A549 (cell line): Measurements from ENCODE around the gene RNF217. TPM values are rescaled to one million over a fixed set of nuclear protein-coding genes. Genes with fewer than 3 reads are reported as not detected.
"Not testable (repeated sequence)": the region's sequence is repeated elsewhere in the genome, so short reads cannot be mapped to it uniquely, and the experiment has no call there.

Experiments used
- ATAC-seq, 2 experiments: fragments of 200-7000 bp in 1 of 2; fragments of >200 bp in 1 of 2; cut with Nextera tagmentation in 1 of 2; cut with Tn5 transposase in 1 of 2; 3 replicates each; pipeline versions ENCODE4 v1.8.0 to v1.9.1; 2018 to 2020; ENCODE audit warnings: mild to moderate bottlenecking in 1 of 2, moderate library complexity in 1 of 2
- CTCF ChIA-PET: fragments of 300-600 bp; sonication (Branson Sonifier 250); formaldehyde crosslinking; extraction: SDS; loops from one replicate; lab custom pipeline; 2021; ENCODE audit warnings: antibody characterized with exemption, inconsistent platforms; lab: Yijun Ruan, JAX
- POLR2A ChIA-PET: fragments of 350-600 bp; formaldehyde crosslinking; extraction: SDS; loops from one replicate; lab custom pipeline; 2021; ENCODE audit warnings: antibody characterized with exemption, inconsistent platforms; lab: Yijun Ruan, JAX
- DNase-seq, 2 experiments: peaks; one replicate each; pipeline versions ENCODE4 v3.0.0 to v3.0.0-alpha.2; 2011 to 2016; ENCODE audit warnings: low read depth in 1 of 2, low spot score in 1 of 2
- FAIRE-seq: peaks from 2 replicates; lab custom pipeline; 2011; peaks lifted over from hg19 to GRCh38; lab: Jason Lieb, UNC
- H3K27ac ChIP-seq, 2 experiments: fragments of >200 bp; sonication (Bioruptor Twin); formaldehyde crosslinking; 3 replicates each; pipeline ENCODE4 v1.5.1; 2016 to 2017
- H3K4me1 ChIP-seq: fragments of >200 bp; sonication (Bioruptor Twin); formaldehyde crosslinking; 3 replicates; pipeline ENCODE4 v1.6.1; 2016
- H3K4me2 ChIP-seq: fragments of >200 bp; sonication (Bioruptor Twin); formaldehyde crosslinking; 3 replicates; pipeline ENCODE4 v1.6.1; 2016
- H3K4me3 ChIP-seq: fragments of >200 bp; sonication (Bioruptor Twin); formaldehyde crosslinking; 3 replicates; pipeline ENCODE4 v1.5.1; 2016
- H3K9me3 ChIP-seq: fragments of >200 bp; sonication (Bioruptor Twin); formaldehyde crosslinking; 3 replicates; pipeline ENCODE4 v1.6.1; 2016
- BHLHE40 ChIP-seq: IDR thresholded peaks from 2 replicates; pipeline ENCODE4 v1.6.1; 2012; ENCODE audit warnings: low read depth, low read length, inconsistent platforms
- CBX2 ChIP-seq: fragments of 200-600 bp; sonication (generic); IDR thresholded peaks from 2 replicates; pipeline ENCODE4 v1.6.1; 2016; ENCODE audit warnings: low read depth, mild to moderate bottlenecking, borderline replicate concordance
- CBX8 ChIP-seq: fragments of 200-600 bp; sonication (generic); IDR thresholded peaks from 2 replicates; pipeline ENCODE4 v1.6.1; 2016
- CHD2 ChIP-seq: fragments of 150-350 bp; IDR thresholded peaks from 2 replicates; pipeline ENCODE4 v1.6.1; 2014; ENCODE audit warnings: low read length; ENCODE audit not compliant: partially characterized antibody
- ESRRA ChIP-seq: fragments of 150-350 bp; IDR thresholded peaks from 2 replicates; pipeline ENCODE4 v1.6.1; 2014; ENCODE audit warnings: mild to moderate bottlenecking, low read length, borderline replicate concordance
- FOSL2 ChIP-seq, 2 experiments: fragments of 450-650 bp in 1 of 2; fragments of >200 bp in 1 of 2; sonication (Bioruptor Twin) in 1 of 2; formaldehyde crosslinking; IDR thresholded peaks; 2 replicates each; pipeline versions ENCODE4 v1.5.0 to v1.6.1; 2016 to 2020; ENCODE audit warnings: mild to moderate bottlenecking in 1 of 2, moderate library complexity in 1 of 2
- HOXA7 ChIP-seq: fragments of 250-450 bp; sonication (Bioruptor Pico); IDR thresholded peaks from 2 replicates; pipeline ENCODE4 v1.5.0; 2020; ENCODE audit warnings: mild to moderate bottlenecking, moderate library complexity
- JUN ChIP-seq, 2 experiments: fragments of >200 bp; sonication (Bioruptor Twin); formaldehyde crosslinking; IDR thresholded peaks; 2 replicates in 1 of 2; 3 replicates in 1 of 2; pipeline ENCODE4 v1.6.1; 2016 to 2017
- KDM5A ChIP-seq: fragments of 200-600 bp; sonication (generic); IDR thresholded peaks from 2 replicates; pipeline ENCODE4 v1.6.1; 2016; ENCODE audit warnings: antibody characterized with exemption, mild to moderate bottlenecking
- MAFK ChIP-seq: fragments of 450-650 bp; IDR thresholded peaks from 2 replicates; pipeline ENCODE4 v1.6.1; 2014; ENCODE audit not compliant: partially characterized antibody
- MYC ChIP-seq: IDR thresholded peaks from 2 replicates; pipeline ENCODE4 v1.6.1; 2012; ENCODE audit warnings: mild to moderate bottlenecking, inconsistent platforms, low read length, improper control_type of control experiment, borderline replicate concordance
- NFE2L2 ChIP-seq: fragments of 150-350 bp; conservative IDR thresholded peaks from 2 replicates; pipeline ENCODE4 v1.6.1; 2014; ENCODE audit warnings: low read length
- NR3C1 ChIP-seq: fragments of >200 bp; sonication (Bioruptor Twin); formaldehyde crosslinking; IDR thresholded peaks from 3 replicates; pipeline ENCODE4 v1.6.1; 2017
- POLR2AphosphoS2 ChIP-seq: conservative IDR thresholded peaks from 2 replicates; pipeline ENCODE4 v1.6.1; 2012; ENCODE audit warnings: low read length, improper control_type of control experiment, inconsistent platforms
- RCOR1 ChIP-seq: fragments of 150-350 bp; IDR thresholded peaks from 2 replicates; pipeline ENCODE4 v1.6.1; 2014; ENCODE audit warnings: antibody characterized with exemption, low read length, low read depth
- RFX5 ChIP-seq: fragments of 450-650 bp; IDR thresholded peaks from 2 replicates; pipeline ENCODE4 v1.7.1; 2014; ENCODE audit warnings: antibody characterized with exemption, mild to moderate bottlenecking, moderate library complexity
- SREBF2 ChIP-seq: fragments of 450-650 bp; IDR thresholded peaks from 2 replicates; pipeline ENCODE4 v1.6.1; 2014; ENCODE audit warnings: mild to moderate bottlenecking, moderate library complexity
- TFCP2L1 ChIP-seq: fragments of 250-450 bp; sonication (Bioruptor Pico); IDR thresholded peaks from 2 replicates; pipeline ENCODE4 v1.5.0; 2021; ENCODE audit warnings: mild to moderate bottlenecking
- TP53 ChIP-seq: fragments of 250-450 bp; sonication (Bioruptor Pico); IDR thresholded peaks from 2 replicates; pipeline ENCODE4 v1.5.0; 2021; ENCODE audit warnings: mild to moderate bottlenecking, moderate library complexity
- ZSCAN20 ChIP-seq: fragments of 250-450 bp; sonication (Bioruptor Pico); IDR thresholded peaks from 2 replicates; pipeline ENCODE4 v1.8.0; 2022; ENCODE audit warnings: mild to moderate bottlenecking, moderate library complexity
- WGBS: methylation state at CpG from one replicate; pipeline ENCODE4 v1.1.6; 2017; ENCODE audit errors: missing lambda C conversion rate; 5-methylcytosine and 5-hydroxymethylcytosine counted together
- polyA plus RNA-seq, 4 experiments: library from polyadenylated mRNA; depleted of rRNA in 3 of 4; stranded (reverse); fragments of >200 nt; fragmentation: RNase III in 1 of 4; extraction: RNeasy Plus Mini Kit Qiagen cat#74134 plus additional on column Dnase treatment in 1 of 4; gene quantifications; 2 replicates in 3 of 4; 3 replicates in 1 of 4; pipeline ENCODE4 v1.2.3, GENCODE V29; 2011 to 2017
- TF ChIP-seq, protein P1 (sequence below): fragments of 250-450 bp; sonication (Bioruptor Pico); IDR thresholded peaks from 2 replicates; pipeline ENCODE4 v1.5.0; 2020; ENCODE audit warnings: low read depth, mild to moderate bottlenecking, moderate library complexity
- TF ChIP-seq, protein P2 (sequence below): IDR thresholded peaks from 2 replicates; pipeline ENCODE4 v1.6.1; 2012

Gene RNF217
- polyA plus RNA-seq, 2 of the 4 experiments (the other 2 are of a cell fraction) = 5.7 to 20.0 TPM

DNA sequence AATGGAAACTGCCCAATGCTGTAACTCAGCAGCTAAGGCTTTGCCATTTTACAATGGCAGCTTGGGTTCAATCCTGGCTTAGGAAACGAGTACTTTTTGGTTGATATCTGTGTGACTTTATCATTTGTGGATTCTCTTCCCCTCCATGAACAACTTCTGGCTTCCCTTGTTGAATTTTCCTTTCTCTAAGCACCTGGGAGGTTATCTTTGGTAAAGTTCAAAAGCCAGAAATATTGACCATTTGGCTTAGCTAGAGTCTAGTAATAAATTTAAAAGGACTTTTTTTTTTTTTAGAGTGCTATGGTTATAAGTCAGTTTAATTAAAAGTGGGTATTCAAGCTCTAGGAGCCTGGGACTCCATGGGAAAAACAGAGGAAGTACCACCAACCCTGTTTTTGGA, 159.7 kb downstream of the RNF217 start:
- Histone ChIP-seq H3K9me3 (no peaks in the 10 kb centered on the region), H3K4me1 (peaks cover 16% of the 10 kb centered on the region), H3K4me2 (no peak overlapping the region), H3K4me3 (no peak overlapping the region), H3K27ac (no peak overlapping the region)
- ATAC-seq (no peak), DNase-seq (no peak), FAIRE-seq (no peak)
- ChIA-PET POLR2A (no interaction called here), CTCF (interaction anchor here (0.6 kb wide), 1 partner anchor 120 kb away, joined by 3 read pairs; no protein-coding TSS in a partner anchor)
- WGBS = 67% methylated on average over 1 of the region's 1 CpG
- no peak for TF ChIP-seq NR3C1
- TF ChIP-seq RFX5 = no peak

DNA sequence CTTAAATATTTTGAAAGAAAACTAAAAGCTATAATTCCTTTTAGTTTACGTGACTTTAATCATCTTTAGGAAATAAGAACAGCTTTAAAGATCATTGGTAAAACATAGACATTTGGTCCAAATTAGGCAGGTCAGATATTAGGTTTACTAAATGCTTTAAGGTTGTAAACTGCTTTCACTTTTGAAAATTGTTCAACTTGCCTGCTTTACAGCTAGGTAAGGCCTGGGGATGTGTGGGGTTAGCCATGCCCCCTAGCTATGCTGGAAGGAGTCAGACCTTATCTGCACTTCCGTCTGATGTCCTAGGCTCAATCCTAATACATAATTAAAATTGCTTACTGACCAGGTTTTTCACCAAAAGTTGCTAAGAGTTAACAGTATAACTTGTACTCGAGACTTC, 160.8 kb downstream of the RNF217 start:
- DNase-seq (no peak), ATAC-seq (no peak), FAIRE-seq (no peak)
- TF ChIP-seq ZSCAN20 (no peak), BHLHE40 (no peak), CBX2 (no peak), RFX5 (no peak), TFCP2L1 (no peak)
- no peaks in the 10 kb centered on the region for H3K9me3 ChIP-seq
- WGBS = 92% methylated on average over 3 of the region's 3 CpGs
- CTCF ChIA-PET = interaction anchor here (0.9 to 4.2 kb wide), 4 partner anchors 9 to 1320 kb away, joined by 3 to 23 read pairs (median 3); no protein-coding TSS in a partner anchor
- POLR2A ChIA-PET = no interaction called here
- no peak overlapping the region for H3K4me2 ChIP-seq
- peaks cover 16% of the 10 kb centered on the region for H3K4me1 ChIP-seq
- H3K27ac ChIP-seq = peak overlapping the region in 1 of 2 experiments; percentile 84; a peak in 3 of 6 replicates
- no peak overlapping the region for H3K4me3 ChIP-seq

- ChIA-PET CTCF (interaction anchor here (0.9 to 4.2 kb wide), 5 partner anchors 10 to 1321 kb away, joined by 3 to 23 read pairs (median 3); no protein-coding TSS in a partner anchor), POLR2A (no interaction called here)
- H3K9me3 ChIP-seq = no peaks in the 10 kb centered on the region
- peaks cover 16% of the 10 kb centered on the region for H3K4me1 ChIP-seq
- peak overlapping the region; percentile 55 for H3K4me2 ChIP-seq
- DNase-seq (no peak), FAIRE-seq (no peak), ATAC-seq (no peak; a peak in 2 of 6 replicates)
- TF ChIP-seq NR3C1 (no peak), MYC (no peak), MAFK (no peak), RCOR1 (no peak), ESRRA (no peak), JUN (IDR thresholded peaks at IDR 0.05) (no peak), KDM5A (no peak), TP53 (CRISPR knock-in tag) (no peak), CBX8 (no peak)
- TF ChIP-seq, protein P1, sequence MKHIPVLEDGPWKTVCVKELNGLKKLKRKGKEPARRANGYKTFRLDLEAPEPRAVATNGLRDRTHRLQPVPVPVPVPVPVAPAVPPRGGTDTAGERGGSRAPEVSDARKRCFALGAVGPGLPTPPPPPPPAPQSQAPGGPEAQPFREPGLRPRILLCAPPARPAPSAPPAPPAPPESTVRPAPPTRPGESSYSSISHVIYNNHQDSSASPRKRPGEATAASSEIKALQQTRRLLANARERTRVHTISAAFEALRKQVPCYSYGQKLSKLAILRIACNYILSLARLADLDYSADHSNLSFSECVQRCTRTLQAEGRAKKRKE (CRISPR knock-in tag) = no peak
- 87% methylated on average over 8 of the region's 8 CpGs for WGBS
- peak overlapping the region; percentile 75 to 84 for H3K27ac ChIP-seq
- no peak overlapping the region for H3K4me3 ChIP-seq
These were observed 161.3 kb downstream of the RNF217 start for GRCh38 chr6:125123468-125124048.

DNA sequence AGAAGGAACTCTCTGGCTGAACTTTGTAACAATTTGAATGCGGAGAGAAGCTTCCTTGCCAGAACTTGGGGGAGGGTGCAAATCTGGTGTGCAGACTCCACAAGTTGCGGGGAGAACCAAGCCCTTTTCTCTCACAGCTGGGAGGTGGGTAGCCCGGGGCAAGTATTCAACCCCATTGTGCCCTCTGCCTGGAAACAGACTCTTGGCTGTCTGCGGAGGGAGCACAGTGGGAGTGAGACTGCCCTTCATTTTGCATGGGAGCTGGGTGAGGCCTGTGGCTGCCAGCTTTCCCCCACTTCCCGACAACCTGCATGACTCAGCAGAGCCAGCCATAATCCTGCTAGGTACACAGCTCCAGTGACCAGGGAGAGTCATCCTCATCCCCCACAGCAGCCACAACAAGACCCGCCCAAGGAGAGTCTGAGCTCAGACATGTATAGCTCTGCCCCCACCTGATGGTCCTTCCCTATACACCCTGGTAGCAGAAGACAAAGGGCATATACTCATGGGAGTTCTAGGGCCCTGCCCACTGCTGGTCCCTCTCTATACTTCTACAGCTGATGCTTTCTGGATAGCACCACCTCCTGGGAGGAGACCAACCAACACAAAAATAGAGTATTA, 161.9 kb downstream of the RNF217 start:
- Histone ChIP-seq H3K4me2 (peak overlapping the region; percentile 55), H3K9me3 (no peaks in the 10 kb centered on the region), H3K4me1 (peaks cover 16% of the 10 kb centered on the region), H3K27ac (peak overlapping the region; percentile 75 to 84)
- POLR2A ChIA-PET = no interaction called here
- 72% methylated on average over 4 of the region's 6 CpGs for WGBS
- CTCF ChIA-PET = interaction anchor here (0.9 to 4.2 kb wide), 5 partner anchors 11 to 253 kb away, joined by 3 to 23 read pairs (median 3); no protein-coding TSS in a partner anchor
- ATAC-seq = peak; percentile 66 to 95; a peak in 5 of 6 replicates
- TF ChIP-seq, protein P2, sequence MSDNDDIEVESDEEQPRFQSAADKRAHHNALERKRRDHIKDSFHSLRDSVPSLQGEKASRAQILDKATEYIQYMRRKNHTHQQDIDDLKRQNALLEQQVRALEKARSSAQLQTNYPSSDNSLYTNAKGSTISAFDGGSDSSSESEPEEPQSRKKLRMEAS = no peak
- TF ChIP-seq SREBF2 (no peak), NFE2L2 (peak; percentile 52; the same call in 1 of the 2 replicates), CHD2 (no peak), JUN (IDR thresholded peaks at IDR 0.05) (no peak), MAFK (peak; percentile 78), BHLHE40 (no peak), POLR2AphosphoS2 (no peak), FOSL2 (IDR thresholded peaks at IDR 0.05) (no peak), FOSL2 (CRISPR knock-in tag; IDR thresholded peaks at IDR 0.05) (peak; percentile 49; the same call in 1 of the 2 replicates), HOXA7 (CRISPR knock-in tag) (no peak)
- TF ChIP-seq, all 56 proteins: peak for 3
- DNase-seq = peak in 1 of 2 experiments; percentile 77
- FAIRE-seq = no peak
- no peak overlapping the region for H3K4me3 ChIP-seq

DNA sequence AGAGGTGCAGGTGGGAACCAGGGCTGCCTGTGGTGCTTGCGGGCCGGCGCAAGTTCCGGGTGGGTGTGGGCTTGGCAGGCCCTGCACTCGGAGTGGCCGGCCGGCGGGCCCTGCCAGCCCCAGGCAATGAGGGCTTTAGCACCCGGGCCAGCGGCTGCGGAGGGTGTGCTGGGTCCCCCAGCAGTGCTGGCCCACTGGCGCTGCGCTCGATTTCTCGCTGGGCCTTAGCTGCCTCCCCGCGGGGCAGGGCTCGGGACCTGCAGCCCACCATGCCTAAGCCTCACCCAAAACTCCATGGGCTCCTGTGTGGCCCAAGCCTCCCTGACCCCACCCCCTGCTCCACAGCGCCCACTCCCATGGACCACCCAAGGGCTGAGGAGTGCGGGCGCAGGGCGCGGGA, 163.6 kb downstream of the RNF217 start:
- POLR2A ChIA-PET, ATAC-seq, H3K9me3 ChIP-seq, FAIRE-seq, DNase-seq, H3K4me2 ChIP-seq, H3K4me3 ChIP-seq: not testable (repeated sequence)
- H3K4me1 ChIP-seq = peaks cover 16% of the 10 kb centered on the region
- CTCF ChIA-PET = interaction anchor here (2.6 to 4.2 kb wide), 2 partner anchors 12 to 255 kb away, joined by 5 to 23 read pairs; no protein-coding TSS in a partner anchor
- 100% methylated on average over 1 of the region's 23 CpGs for WGBS
- 0 out of 6 replicates have a peak overlapping the region, but pooled peaks of 1 of the 2 experiments have one; percentile 35 for H3K27ac ChIP-seq
